ENCODE results near the gene DPPA5. TPM values are rescaled to one million over a fixed set of nuclear protein-coding genes. Genes with fewer than 3 reads are reported as not detected.

The DPPA5 gene
- total RNA-seq, 3 donors from 2014 or later (not counting 1 experiment from before 2014, with no cell fraction given) = not detected

Other genes starting within 250 kb of the DPPA5 start
- 1 to 10 TPM in 1 of 3 donors, under 1 TPM in 1, not detected in 1; 0.45 to 2.1 TPM for gene KHDC1L, start 128.8 kb downstream of the DPPA5 start, total RNA-seq
- 1 to 10 TPM; 1.8 to 4.1 (median 2.9) TPM for gene KHDC1, start 91.1 kb downstream of the DPPA5 start, total RNA-seq
- not detected for gene KHDC3L, start 8.4 kb upstream of the DPPA5 start, total RNA-seq
- gene OOEP, start 15.6 kb upstream of the DPPA5 start, total RNA-seq = 1 to 10 TPM in 1 of 3 donors, under 1 TPM in 1, not detected in 1; 0.35 to 1.1 TPM
- 1 to 10 TPM in 2 of 3 donors, not detected in 1; 1.2 to 2.6 TPM for gene DDX43, start 40.6 kb upstream of the DPPA5 start, total RNA-seq
- 10 to 100 TPM; 15.5 to 17.8 (median 16.6) TPM for gene CGAS, start 98.0 kb upstream of the DPPA5 start, total RNA-seq
- gene MTO1, start 107.5 kb upstream of the DPPA5 start, total RNA-seq = 10 to 100 TPM; 37.8 to 46.1 (median 41.3) TPM
- 1,000 to 10,000 TPM; 6,475 to 7,348 (median 7,348) TPM for gene EEF1A1, start 166.8 kb upstream of the DPPA5 start, total RNA-seq

All from natural killer cell (primary cell).